Peyer's patch (tissue), 4 donors: ENCODE measurements around the gene TSKS. TPM values are rescaled to one million over a fixed set of nuclear protein-coding genes. Genes with fewer than 3 reads are reported as not detected.

Source experiments
- DNase-seq, 3 donors: peaks; one replicate each; pipeline ENCODE4 v3.0.0-alpha.2; 2017 to 2019
- H3K27ac ChIP-seq, 4 donors: fragments of 200-600 bp; sonication (generic); one replicate each; pipeline ENCODE4 v1.5.1; 2016 to 2019
- H3K27me3 ChIP-seq, 2 donors: fragments of 200-600 bp; sonication (generic); one replicate each; pipeline ENCODE4 v1.5.1; 2019
- H3K36me3 ChIP-seq, 3 donors: fragments of 200-600 bp; sonication (generic); one replicate each; pipeline ENCODE4 v1.5.1; 2016 to 2019
- H3K4me1 ChIP-seq, 4 donors: fragments of 200-600 bp; sonication (generic); one replicate each; pipeline ENCODE4 v1.5.1; 2016 to 2019
- H3K4me3 ChIP-seq, 4 donors: fragments of 200-600 bp; sonication (generic); 1 replicate in 3 of 4; 2 replicates in 1 of 4; pipeline ENCODE4 v1.5.1; 2016 to 2019; ENCODE audit warnings: mild to moderate bottlenecking in 1 of 4
- H3K9me3 ChIP-seq, 4 donors: fragments of 200-600 bp; sonication (generic); one replicate each; pipeline ENCODE4 v1.5.1; 2016 to 2019; ENCODE audit warnings: mild to moderate bottlenecking in 1 of 4
- POLR2A ChIP-seq, 2 donors: fragments of 450-650 bp; IDR thresholded peaks; one replicate each; pipeline ENCODE4 v1.5.1; 2017; ENCODE audit warnings: antibody characterized with exemption in 2 of 2, mild to moderate bottlenecking in 2 of 2, moderate library complexity in 2 of 2
- total RNA-seq, 4 donors: library from RNA; depleted of rRNA; stranded (reverse); fragments of >200 nt; gene quantifications; one replicate each; pipeline ENCODE4 v1.1.0, GENCODE V29; 2016
- TF ChIP-seq, protein P1 (sequence below), 6 experiments: fragments of 450-650 bp in 4 of 6; fragments of 200-600 bp in 2 of 6; sonication (generic) in 1 of 6; IDR thresholded peaks; one replicate each; pipeline ENCODE4 v1.5.1; 2017 to 2019; ENCODE audit warnings: antibody characterized with exemption in 6 of 6, mild to moderate bottlenecking in 3 of 6, moderate library complexity in 1 of 6

Gene TSKS
- total RNA-seq, 4 donors from 2014 or later: not detected

DNA sequence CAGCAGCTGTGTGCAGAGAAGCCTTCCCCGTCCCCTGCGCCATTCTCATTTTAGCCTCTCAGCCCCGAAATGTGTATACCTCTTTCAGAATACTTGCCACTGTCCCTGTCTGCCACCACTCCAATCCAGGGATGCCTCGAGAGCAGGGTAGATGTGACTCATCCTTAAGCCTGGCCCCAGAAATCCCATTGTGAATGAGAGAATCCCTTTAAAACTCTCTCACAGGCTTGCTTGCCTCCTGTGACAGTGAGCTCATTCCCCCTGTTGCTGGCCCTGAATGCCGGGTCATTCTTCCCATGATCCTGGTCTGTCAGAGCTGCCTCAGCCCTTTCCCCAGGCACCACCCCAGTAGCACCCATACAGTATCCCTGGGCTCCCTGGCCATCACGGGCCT lies 13.3 kb upstream of the TSKS start:
- DNase-seq: no peak
- no peak overlapping the region for H3K4me3 ChIP-seq
- no peaks in the 10 kb centered on the region for H3K27me3 ChIP-seq
- peaks cover 0 to 12% (median 0%) of the 10 kb centered on the region in 3 donors for H3K36me3 ChIP-seq
- H3K9me3 ChIP-seq: no peaks in the 10 kb centered on the region
- no peak overlapping the region for H3K27ac ChIP-seq
- TF ChIP-seq, protein P1, sequence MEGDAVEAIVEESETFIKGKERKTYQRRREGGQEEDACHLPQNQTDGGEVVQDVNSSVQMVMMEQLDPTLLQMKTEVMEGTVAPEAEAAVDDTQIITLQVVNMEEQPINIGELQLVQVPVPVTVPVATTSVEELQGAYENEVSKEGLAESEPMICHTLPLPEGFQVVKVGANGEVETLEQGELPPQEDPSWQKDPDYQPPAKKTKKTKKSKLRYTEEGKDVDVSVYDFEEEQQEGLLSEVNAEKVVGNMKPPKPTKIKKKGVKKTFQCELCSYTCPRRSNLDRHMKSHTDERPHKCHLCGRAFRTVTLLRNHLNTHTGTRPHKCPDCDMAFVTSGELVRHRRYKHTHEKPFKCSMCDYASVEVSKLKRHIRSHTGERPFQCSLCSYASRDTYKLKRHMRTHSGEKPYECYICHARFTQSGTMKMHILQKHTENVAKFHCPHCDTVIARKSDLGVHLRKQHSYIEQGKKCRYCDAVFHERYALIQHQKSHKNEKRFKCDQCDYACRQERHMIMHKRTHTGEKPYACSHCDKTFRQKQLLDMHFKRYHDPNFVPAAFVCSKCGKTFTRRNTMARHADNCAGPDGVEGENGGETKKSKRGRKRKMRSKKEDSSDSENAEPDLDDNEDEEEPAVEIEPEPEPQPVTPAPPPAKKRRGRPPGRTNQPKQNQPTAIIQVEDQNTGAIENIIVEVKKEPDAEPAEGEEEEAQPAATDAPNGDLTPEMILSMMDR (IDR thresholded peaks at IDR 0.05): no peak
- no peak for TF ChIP-seq POLR2A (IDR thresholded peaks at IDR 0.05)
- peaks cover 0 to 4% (median 2%) of the 10 kb centered on the region in 4 donors for H3K4me1 ChIP-seq

DNA sequence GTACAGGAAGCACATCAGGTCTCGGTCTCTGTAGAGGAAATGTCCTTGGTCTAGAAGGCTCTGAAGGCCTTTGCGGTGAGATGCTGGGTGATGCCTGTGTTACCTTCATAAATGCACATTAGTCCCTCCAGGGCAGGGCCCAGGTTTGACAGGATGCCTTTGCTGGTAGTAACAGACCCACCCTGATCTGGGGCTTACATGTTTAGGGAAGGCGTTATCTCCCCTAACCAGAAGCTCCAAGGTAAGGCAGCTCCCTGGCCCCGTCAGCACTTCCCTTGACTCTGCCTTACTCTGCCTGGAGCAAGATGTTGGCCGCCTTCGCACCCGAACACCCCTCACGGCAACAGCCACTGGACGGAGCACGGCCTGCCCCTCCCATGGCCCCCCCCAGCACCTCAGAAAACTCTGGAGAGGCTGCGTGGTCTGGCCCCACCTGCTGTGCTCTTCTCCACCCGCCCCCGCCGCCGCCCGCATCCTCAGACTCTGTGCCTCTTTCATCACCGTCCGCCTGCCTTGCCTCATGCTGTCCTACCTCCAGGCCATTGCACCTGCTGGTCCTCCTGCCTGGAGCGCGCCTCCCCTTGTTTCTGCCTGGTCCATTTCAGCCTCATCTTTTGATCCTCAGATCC lies 12.8 kb upstream of the TSKS start:
- H3K36me3 ChIP-seq: peaks cover 0 to 12% (median 0%) of the 10 kb centered on the region in 3 donors
- H3K4me1 ChIP-seq: peaks cover 0 to 4% (median under 1%) of the 10 kb centered on the region in 4 donors
- no peak for DNase-seq
- H3K27ac ChIP-seq: no peak overlapping the region
- H3K27me3 ChIP-seq: no peaks in the 10 kb centered on the region
- TF ChIP-seq POLR2A (IDR thresholded peaks at IDR 0.05): no peak
- TF ChIP-seq, protein P1 (IDR thresholded peaks at IDR 0.05): no peak
- no peaks in the 10 kb centered on the region for H3K9me3 ChIP-seq
- H3K4me3 ChIP-seq: no peak overlapping the region

DNA sequence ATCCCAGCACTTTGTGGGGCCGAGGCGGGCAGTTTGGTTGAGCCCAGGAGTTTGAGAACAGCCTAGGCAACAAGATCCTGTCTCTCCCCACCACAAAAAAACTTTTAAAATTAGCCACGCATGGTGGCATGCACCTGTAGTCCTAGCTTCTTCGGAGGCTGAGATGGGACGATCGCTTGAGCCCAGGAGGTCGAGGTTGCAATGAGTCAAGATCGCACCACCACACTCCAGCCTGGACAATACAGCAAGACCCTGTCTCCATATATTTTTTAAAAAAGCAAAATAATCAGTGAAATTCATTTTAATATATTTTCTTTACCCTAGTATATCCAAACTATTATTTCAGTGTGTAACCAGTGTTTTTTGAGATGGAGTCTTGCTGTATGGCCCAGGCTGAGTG lies 11.9 kb upstream of the TSKS start:
- Histone ChIP-seq H3K27ac (no peak overlapping the region), H3K4me3 (no peak overlapping the region), H3K36me3 (peaks cover 0 to 12% (median 0%) of the 10 kb centered on the region in 3 donors), H3K27me3 (no peaks in the 10 kb centered on the region), H3K4me1 (peaks cover 0 to 4% (median 0%) of the 10 kb centered on the region in 4 donors), H3K9me3 (no peaks in the 10 kb centered on the region)
- DNase-seq: no peak
- TF ChIP-seq, protein P1 (IDR thresholded peaks at IDR 0.05): no peak
- TF ChIP-seq POLR2A (IDR thresholded peaks at IDR 0.05): no peak

DNA sequence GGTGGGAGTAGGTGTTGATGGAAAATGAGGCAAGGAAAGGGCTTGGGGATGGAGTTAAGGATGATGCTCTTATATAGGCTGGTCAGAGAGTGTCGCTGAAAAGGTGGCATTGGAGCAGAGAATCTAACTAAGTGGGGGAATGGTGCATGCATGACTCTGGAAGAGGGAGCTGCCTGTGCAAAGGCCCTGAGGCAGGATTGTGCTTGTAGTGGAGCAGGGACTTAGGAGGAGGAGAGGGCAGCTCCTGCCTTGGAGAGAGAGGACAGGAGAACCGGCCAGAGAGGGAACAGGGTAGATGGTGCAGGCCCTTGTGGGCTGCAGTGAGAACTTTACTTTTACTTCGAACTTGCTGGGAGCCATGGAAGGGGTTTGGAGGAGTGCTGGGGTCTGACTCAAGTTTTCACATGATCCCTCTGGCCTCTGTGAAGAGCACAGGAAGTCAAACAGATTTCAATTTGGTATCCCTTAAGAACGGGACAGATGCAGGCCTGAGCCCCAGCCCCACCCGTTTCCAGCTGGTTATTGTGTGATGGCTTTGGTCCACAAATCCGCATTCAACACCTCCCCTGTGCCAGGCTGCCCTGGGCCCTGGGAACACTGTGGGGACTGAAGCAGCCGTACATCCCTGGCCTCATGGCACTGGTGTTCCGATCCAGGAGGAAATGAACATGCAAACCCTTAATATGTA lies 10.7 kb upstream of the TSKS start:
- H3K4me3 ChIP-seq: no peak overlapping the region
- H3K27ac ChIP-seq: no peak overlapping the region
- H3K27me3 ChIP-seq: no peaks in the 10 kb centered on the region
- peaks cover 0 to 12% (median 0%) of the 10 kb centered on the region in 3 donors for H3K36me3 ChIP-seq
- DNase-seq: no peak
- H3K9me3 ChIP-seq: no peaks in the 10 kb centered on the region
- TF ChIP-seq POLR2A (IDR thresholded peaks at IDR 0.05): no peak
- TF ChIP-seq, protein P1 (IDR thresholded peaks at IDR 0.05): no peak
- peaks cover 0 to 11% (median 0%) of the 10 kb centered on the region in 4 donors for H3K4me1 ChIP-seq

DNA sequence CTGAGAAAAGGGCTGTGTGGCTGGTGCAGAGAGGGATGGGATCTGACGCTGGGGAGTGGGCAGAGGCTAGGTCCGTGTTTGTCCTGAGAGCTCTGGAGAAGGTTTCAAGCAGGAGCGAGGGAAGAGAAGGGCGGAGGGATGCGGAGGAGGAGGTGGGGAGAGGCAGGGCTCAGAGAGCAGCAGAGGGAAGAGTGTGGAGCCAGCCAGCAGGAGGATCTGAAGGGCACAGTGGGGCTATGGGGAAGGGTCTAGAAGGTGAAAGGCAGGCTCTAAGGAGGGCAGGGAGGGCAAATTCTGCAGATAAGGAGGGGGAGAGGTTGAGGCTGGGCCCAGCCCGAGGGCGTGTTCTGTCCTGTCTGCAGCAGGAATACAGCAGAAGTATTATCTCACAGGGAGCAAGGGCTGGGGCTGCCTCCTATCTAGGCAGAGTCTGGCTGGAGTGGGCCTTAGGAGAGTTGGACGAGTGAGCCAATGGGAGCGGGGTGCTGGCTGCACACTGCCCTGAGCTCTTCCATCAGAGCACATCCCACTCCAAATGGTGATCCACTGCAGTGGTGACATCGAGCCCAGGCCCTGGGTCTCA lies 9.8 kb upstream of the TSKS start:
- DNase-seq: no peak
- Histone ChIP-seq H3K27me3 (no peaks in the 10 kb centered on the region), H3K36me3 (peaks cover 0 to 9% (median 0%) of the 10 kb centered on the region in 3 donors), H3K9me3 (no peaks in the 10 kb centered on the region), H3K27ac (no peak overlapping the region), H3K4me1 (peaks cover 0 to 20% (median 3%) of the 10 kb centered on the region in 4 donors), H3K4me3 (no peak overlapping the region)
- TF ChIP-seq, protein P1 (IDR thresholded peaks at IDR 0.05): no peak
- TF ChIP-seq POLR2A (IDR thresholded peaks at IDR 0.05): no peak
